ENCODE data around the gene KIAA1210.
"Not testable (repeated sequence)": the region's sequence is repeated elsewhere in the genome, so short reads cannot be mapped to it uniquely, and the experiment has no call there.

Gene KIAA1210

GRCh38 chrX:119030990-119031389 is 96.6 kb downstream of the KIAA1210 start:
- DNase-seq = no peak

- DNase-seq = not testable (repeated sequence)
These were observed 98.0 kb downstream of the KIAA1210 start for GRCh38 chrX:119029656-119030055.

GRCh38 chrX:119028733-119029330 is 98.8 kb downstream of the KIAA1210 start:
- DNase-seq = no peak
